Measurements from ENCODE around the gene TLX3. TPM values are rescaled to one million over a fixed set of nuclear protein-coding genes. Genes with fewer than 3 reads are reported as not detected.
"Not testable (repeated sequence)": the region's sequence is repeated elsewhere in the genome, so short reads cannot be mapped to it uniquely, and the experiment has no call there.

The TLX3 gene
- total RNA-seq, 1 donor from 2014 or later: 0.51 TPM

GRCh38 chr5:171295299-171295698, 13.7 kb upstream of the TLX3 start:
- H3K4me3 Mint-ChIP-seq: no peak overlapping the region
- no peaks in the 10 kb centered on the region for H3K36me3 Mint-ChIP-seq (ENCODE audit: low read depth)
- TF ChIP-seq, protein P1, sequence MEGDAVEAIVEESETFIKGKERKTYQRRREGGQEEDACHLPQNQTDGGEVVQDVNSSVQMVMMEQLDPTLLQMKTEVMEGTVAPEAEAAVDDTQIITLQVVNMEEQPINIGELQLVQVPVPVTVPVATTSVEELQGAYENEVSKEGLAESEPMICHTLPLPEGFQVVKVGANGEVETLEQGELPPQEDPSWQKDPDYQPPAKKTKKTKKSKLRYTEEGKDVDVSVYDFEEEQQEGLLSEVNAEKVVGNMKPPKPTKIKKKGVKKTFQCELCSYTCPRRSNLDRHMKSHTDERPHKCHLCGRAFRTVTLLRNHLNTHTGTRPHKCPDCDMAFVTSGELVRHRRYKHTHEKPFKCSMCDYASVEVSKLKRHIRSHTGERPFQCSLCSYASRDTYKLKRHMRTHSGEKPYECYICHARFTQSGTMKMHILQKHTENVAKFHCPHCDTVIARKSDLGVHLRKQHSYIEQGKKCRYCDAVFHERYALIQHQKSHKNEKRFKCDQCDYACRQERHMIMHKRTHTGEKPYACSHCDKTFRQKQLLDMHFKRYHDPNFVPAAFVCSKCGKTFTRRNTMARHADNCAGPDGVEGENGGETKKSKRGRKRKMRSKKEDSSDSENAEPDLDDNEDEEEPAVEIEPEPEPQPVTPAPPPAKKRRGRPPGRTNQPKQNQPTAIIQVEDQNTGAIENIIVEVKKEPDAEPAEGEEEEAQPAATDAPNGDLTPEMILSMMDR (conservative IDR thresholded peaks at IDR 0.05): no peak
- no peaks in the 10 kb centered on the region for H3K27me3 Mint-ChIP-seq (ENCODE audit: low read depth)
- H3K4me1 Mint-ChIP-seq: no peaks in the 10 kb centered on the region
- no peaks in the 10 kb centered on the region for H3K9me3 Mint-ChIP-seq
- DNase-seq (ENCODE audit: low read depth, low spot score): no peak
- no peak overlapping the region for H3K27ac Mint-ChIP-seq (ENCODE audit: unreplicated experiment)

DNA sequence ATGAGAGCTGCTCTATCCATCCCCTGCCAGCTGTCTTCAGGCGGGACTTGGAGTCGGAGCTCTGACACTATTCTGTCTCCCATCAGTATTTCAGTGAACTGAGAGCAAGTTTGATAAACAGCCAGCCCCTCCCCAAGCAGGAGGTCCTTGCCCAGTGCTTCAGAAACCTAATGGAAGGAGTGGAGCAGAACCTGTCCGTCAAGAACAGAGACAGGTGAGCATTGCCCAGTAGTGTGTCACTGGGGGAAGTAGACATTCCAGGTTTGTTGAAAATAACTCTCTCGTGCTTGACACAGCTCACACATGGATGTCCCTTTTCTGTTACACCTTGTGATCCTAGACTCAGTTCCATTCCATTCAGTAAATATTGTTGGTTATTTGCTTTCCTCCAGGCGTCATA, 13.2 kb upstream of the TLX3 start:
- no peaks in the 10 kb centered on the region for H3K36me3 Mint-ChIP-seq (ENCODE audit: low read depth)
- H3K9me3 Mint-ChIP-seq: no peaks in the 10 kb centered on the region
- H3K4me3 Mint-ChIP-seq: no peak overlapping the region
- TF ChIP-seq, protein P1 (conservative IDR thresholded peaks at IDR 0.05): no peak
- no peak for DNase-seq (ENCODE audit: low read depth, low spot score)
- H3K27me3 Mint-ChIP-seq (ENCODE audit: low read depth): no peaks in the 10 kb centered on the region
- H3K27ac Mint-ChIP-seq (ENCODE audit: unreplicated experiment): no peak overlapping the region
- no peaks in the 10 kb centered on the region for H3K4me1 Mint-ChIP-seq

DNA sequence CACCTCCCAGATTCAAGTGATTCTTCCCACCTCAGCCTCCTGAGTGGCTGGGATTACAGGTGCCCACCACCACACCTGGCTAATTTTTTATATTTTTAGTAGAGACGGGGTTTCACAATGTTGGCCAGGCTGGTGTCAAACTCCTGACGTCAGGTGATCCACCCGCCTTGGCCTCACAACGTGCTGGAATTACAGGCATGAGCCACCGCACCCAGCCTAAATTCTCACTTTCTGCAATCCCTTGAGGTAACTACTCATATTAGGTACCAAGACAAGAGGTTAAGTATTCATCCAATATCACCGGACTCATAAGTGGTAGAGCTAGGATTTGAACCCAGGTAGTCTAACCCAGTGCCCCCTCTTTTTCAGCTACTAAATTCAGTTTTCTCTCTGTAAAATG, 11.1 kb upstream of the TLX3 start:
- H3K27me3 Mint-ChIP-seq (ENCODE audit: low read depth): peaks cover 12% of the 10 kb centered on the region
- not testable (repeated sequence) for H3K27ac Mint-ChIP-seq (ENCODE audit: unreplicated experiment); H3K4me3 Mint-ChIP-seq; H3K36me3 Mint-ChIP-seq (ENCODE audit: low read depth); H3K9me3 Mint-ChIP-seq; DNase-seq (ENCODE audit: low read depth, low spot score); H3K4me1 Mint-ChIP-seq

DNA sequence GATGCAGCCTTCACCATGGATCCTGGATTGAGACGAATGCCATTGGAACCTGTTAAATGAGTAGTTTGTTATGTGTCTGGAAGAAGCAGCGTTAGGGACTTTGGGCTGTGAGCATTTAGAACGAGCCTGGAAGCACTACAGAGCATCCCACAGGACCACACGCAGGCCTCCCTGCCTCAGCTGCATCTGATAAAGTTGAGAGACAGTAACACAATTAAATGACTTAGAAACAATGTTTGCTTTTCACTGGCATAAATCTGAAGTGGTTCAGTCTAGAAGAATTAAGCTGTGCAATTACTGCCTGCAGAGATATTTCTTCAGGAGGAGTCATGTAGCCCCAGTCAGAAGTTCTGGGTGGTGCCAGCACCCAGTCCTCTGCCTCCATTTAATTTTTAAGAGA, 9.8 kb upstream of the TLX3 start:
- no peaks in the 10 kb centered on the region for H3K4me1 Mint-ChIP-seq
- no peaks in the 10 kb centered on the region for H3K36me3 Mint-ChIP-seq (ENCODE audit: low read depth)
- no peak overlapping the region for H3K4me3 Mint-ChIP-seq
- H3K27ac Mint-ChIP-seq (ENCODE audit: unreplicated experiment): no peak overlapping the region
- H3K27me3 Mint-ChIP-seq (ENCODE audit: low read depth): peaks cover 25% of the 10 kb centered on the region
- TF ChIP-seq, protein P1 (conservative IDR thresholded peaks at IDR 0.05): no peak
- no peak for DNase-seq (ENCODE audit: low read depth, low spot score)
- no peaks in the 10 kb centered on the region for H3K9me3 Mint-ChIP-seq

DNA sequence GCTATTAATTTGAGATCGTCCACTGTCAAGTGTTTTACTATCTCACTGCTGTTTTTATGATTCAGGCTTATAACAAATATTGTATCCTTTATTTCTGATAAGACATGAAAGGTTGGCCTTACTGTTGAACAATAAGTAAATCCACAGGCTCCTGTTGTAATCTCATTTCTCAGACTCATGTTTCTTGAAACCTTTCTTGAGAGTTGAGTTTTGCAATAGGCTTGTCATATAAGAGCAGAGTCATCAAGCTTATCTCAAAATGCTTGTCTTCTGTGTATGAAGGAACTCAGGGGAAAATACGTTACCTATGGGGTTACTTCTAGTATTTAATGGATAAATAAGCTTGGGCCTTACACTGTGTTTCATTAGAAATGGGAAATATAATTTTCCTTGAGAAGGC, 9.2 kb upstream of the TLX3 start:
- TF ChIP-seq, protein P1 (conservative IDR thresholded peaks at IDR 0.05): no peak
- Mint-ChIP-seq H3K4me3 (no peak overlapping the region), H3K4me1 (no peaks in the 10 kb centered on the region), H3K36me3 (ENCODE audit: low read depth) (no peaks in the 10 kb centered on the region), H3K27me3 (ENCODE audit: low read depth) (peaks cover 31% of the 10 kb centered on the region), H3K27ac (ENCODE audit: unreplicated experiment) (no peak overlapping the region), H3K9me3 (no peaks in the 10 kb centered on the region)
- DNase-seq (ENCODE audit: low read depth, low spot score): no peak

GRCh38 chr5:171300358-171300757, 8.7 kb upstream of the TLX3 start:
- Mint-ChIP-seq H3K27me3 (ENCODE audit: low read depth) (peaks cover 36% of the 10 kb centered on the region), H3K27ac (ENCODE audit: unreplicated experiment) (no peak overlapping the region), H3K4me3 (no peak overlapping the region), H3K9me3 (no peaks in the 10 kb centered on the region), H3K4me1 (no peaks in the 10 kb centered on the region), H3K36me3 (ENCODE audit: low read depth) (no peaks in the 10 kb centered on the region)
- TF ChIP-seq, protein P1 (conservative IDR thresholded peaks at IDR 0.05): no peak
- DNase-seq (ENCODE audit: low read depth, low spot score): no peak
